ENCODE results near the gene ORC3. TPM values are rescaled to one million over a fixed set of nuclear protein-coding genes. Genes with fewer than 3 reads are reported as not detected.

The ORC3 gene
- total RNA-seq, 4 donors from 2014 or later = 11.4 to 21.6 (median 13.9) TPM

GRCh38 chr6:87551799-87552198, 38.1 kb upstream of the ORC3 start:
- DNase-seq (ENCODE audit: low spot score) (no peak), ATAC-seq (ENCODE audit: low FRiP score) (no peak)
- TF ChIP-seq, protein P1, sequence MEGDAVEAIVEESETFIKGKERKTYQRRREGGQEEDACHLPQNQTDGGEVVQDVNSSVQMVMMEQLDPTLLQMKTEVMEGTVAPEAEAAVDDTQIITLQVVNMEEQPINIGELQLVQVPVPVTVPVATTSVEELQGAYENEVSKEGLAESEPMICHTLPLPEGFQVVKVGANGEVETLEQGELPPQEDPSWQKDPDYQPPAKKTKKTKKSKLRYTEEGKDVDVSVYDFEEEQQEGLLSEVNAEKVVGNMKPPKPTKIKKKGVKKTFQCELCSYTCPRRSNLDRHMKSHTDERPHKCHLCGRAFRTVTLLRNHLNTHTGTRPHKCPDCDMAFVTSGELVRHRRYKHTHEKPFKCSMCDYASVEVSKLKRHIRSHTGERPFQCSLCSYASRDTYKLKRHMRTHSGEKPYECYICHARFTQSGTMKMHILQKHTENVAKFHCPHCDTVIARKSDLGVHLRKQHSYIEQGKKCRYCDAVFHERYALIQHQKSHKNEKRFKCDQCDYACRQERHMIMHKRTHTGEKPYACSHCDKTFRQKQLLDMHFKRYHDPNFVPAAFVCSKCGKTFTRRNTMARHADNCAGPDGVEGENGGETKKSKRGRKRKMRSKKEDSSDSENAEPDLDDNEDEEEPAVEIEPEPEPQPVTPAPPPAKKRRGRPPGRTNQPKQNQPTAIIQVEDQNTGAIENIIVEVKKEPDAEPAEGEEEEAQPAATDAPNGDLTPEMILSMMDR (IDR thresholded peaks at IDR 0.05) = no peak

DNA sequence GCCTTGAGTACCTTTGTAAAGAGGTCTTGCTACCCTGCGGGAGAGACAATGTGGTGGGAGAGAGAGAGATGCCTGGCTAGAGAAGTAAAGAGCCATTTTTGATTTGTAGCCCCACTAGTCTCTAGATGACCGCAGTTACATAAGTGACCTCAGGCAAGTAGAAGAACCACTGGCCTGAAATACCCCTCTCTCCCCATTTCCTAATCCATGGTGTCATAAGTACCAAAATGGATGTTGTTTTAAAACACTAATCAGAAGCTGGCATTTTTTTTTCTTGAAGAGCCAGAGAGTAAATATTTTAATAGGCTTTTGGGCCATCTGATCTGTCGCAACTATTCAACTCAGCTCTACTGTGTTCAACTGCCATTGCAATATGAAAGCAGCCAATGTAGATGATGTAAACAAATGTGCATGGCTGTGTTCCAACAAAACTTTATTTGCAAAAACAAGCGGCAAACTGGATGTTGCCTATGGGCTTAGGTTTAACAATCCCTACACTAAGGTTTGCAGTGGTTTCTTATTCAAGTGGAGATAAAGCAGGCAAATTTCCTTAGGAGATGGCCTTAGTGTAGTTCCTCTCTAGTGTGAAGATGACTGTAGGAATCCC, 36.7 kb upstream of the ORC3 start:
- no peak for DNase-seq (ENCODE audit: low spot score)
- TF ChIP-seq, protein P1 (IDR thresholded peaks at IDR 0.05) = no peak
- no peak for ATAC-seq (ENCODE audit: low FRiP score)

GRCh38 chr6:87555506-87555905, 34.4 kb upstream of the ORC3 start:
- TF ChIP-seq, protein P1 (IDR thresholded peaks at IDR 0.05) = no peak
- no peak for ATAC-seq (ENCODE audit: low FRiP score)

DNA sequence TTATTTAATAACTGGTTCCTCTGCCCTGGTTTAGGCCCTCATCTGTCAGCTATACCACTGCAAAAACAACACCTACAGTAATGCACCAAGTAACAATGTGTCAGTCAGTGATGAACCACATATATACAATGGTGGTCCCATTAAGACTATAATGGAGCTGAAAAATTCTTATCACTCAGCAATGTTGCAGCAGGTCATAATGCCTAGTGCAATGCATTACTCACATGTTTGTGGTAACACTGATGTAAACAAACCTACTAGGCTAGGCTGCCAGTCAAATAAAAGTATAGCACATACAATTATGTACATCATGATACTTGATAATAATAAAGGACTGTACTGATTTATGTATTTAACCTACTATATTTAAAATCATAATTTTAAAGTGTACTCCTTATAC, 31.5 kb upstream of the ORC3 start:
- ATAC-seq (ENCODE audit: low FRiP score) (no peak), DNase-seq (ENCODE audit: low spot score) (no peak)
- TF ChIP-seq, protein P1 (IDR thresholded peaks at IDR 0.05) = no peak

More at GRCh38 chr6:87555506-87555905, 34.4 kb upstream of the ORC3 start:
- DNase-seq (ENCODE audit: low spot score) = no peak

- TF ChIP-seq, protein P1 (IDR thresholded peaks at IDR 0.05) = no peak
- ATAC-seq (ENCODE audit: low FRiP score) = no peak
- DNase-seq (ENCODE audit: low spot score) = no peak
Measured at GRCh38 chr6:87561017-87561416, 28.9 kb upstream of the ORC3 start.

- no peak for ATAC-seq (ENCODE audit: low FRiP score)
- no peak for DNase-seq (ENCODE audit: low spot score)
Measured at GRCh38 chr6:87572021-87572420, 17.9 kb upstream of the ORC3 start.

DNA sequence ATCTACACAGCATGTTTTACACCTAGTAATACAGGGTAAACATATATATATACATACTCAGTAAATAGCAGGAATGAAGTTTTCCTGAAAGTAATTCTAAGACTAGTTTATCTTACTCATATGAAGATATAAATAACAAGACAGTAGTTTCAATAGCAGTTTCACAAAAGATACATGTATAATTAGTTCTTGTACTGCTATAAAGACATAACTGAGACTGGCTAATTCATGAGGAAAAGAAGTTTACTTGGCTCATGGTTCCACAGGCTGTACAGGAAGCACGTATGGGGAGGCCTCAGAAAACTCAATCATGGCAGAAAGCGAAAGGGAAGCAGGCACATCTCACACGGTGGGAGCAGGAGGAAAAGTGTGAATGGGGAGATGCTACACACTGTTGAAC, 17.1 kb upstream of the ORC3 start:
- TF ChIP-seq, protein P1 (IDR thresholded peaks at IDR 0.05) = no peak
- no peak for ATAC-seq (ENCODE audit: low FRiP score)
- no peak for DNase-seq (ENCODE audit: low spot score)

More at GRCh38 chr6:87572021-87572420, 17.9 kb upstream of the ORC3 start:
- TF ChIP-seq, protein P1 (IDR thresholded peaks at IDR 0.05) = no peak
